OCI-LY1 (cell line): ENCODE measurements around the gene COL4A4.

Source experiments
- H2AFZ ChIP-seq: fragments of 200-600 bp; sonication (generic), shearing (Covaris generic); 2 replicates; pipeline ENCODE4 v1.6.0; 2014; ENCODE audit warnings: antibody characterized with exemption, mild to moderate bottlenecking, low read length
- H3F3A ChIP-seq: fragments of 200-600 bp; sonication (generic), shearing (Covaris generic); 2 replicates; pipeline ENCODE4 v1.6.0; 2014; ENCODE audit warnings: mild to moderate bottlenecking, antibody characterized with exemption, low read length, moderate library complexity; ENCODE audit not compliant: insufficient read depth
- H3K27ac ChIP-seq: fragments of 200-600 bp; sonication (generic); 2 replicates; pipeline ENCODE4 v1.5.1; 2014; ENCODE audit warnings: low read length, mixed run types, mild to moderate bottlenecking, low read depth; ENCODE audit not compliant: poor library complexity, severe bottlenecking
- H3K27me3 ChIP-seq: fragments of 200-600 bp; sonication (generic); 2 replicates; pipeline ENCODE4 v1.6.0; 2014; ENCODE audit warnings: antibody characterized with exemption, mild to moderate bottlenecking, low read length, moderate library complexity; ENCODE audit not compliant: insufficient read depth
- H3K36me3 ChIP-seq: fragments of 200-600 bp; sonication (generic); 2 replicates; pipeline ENCODE4 v1.6.1; 2014; ENCODE audit warnings: mild to moderate bottlenecking, antibody characterized with exemption, low read length, moderate library complexity, mixed read lengths; ENCODE audit not compliant: insufficient read depth
- H3K4me1 ChIP-seq: fragments of 200-600 bp; sonication (generic); 2 replicates; pipeline ENCODE4 v1.5.1; 2014; ENCODE audit warnings: mild to moderate bottlenecking, low read length, moderate library complexity; ENCODE audit not compliant: insufficient read depth, severe bottlenecking
- H3K4me2 ChIP-seq: fragments of 200-600 bp; sonication (generic), shearing (Covaris generic); 2 replicates; pipeline ENCODE4 v1.6.1; 2014; ENCODE audit warnings: low read length
- H3K4me3 ChIP-seq: fragments of 200-600 bp; sonication (generic); 2 replicates; pipeline ENCODE4 v1.5.1; 2014; ENCODE audit warnings: low read length, low read depth, mild to moderate bottlenecking, mixed read lengths; ENCODE audit not compliant: poor library complexity, severe bottlenecking
- H3K79me2 ChIP-seq: fragments of 200-600 bp; shearing (Covaris generic); 2 replicates; pipeline ENCODE4 v1.6.1; 2016; ENCODE audit warnings: mixed run types, low read length, mixed read lengths; ENCODE audit not compliant: insufficient read depth
- H3K9ac ChIP-seq: fragments of 200-600 bp; sonication (generic), shearing (Covaris generic); 2 replicates; pipeline ENCODE4 v1.6.1; 2014; ENCODE audit warnings: mild to moderate bottlenecking, low read length, mixed read lengths
- H3K9me2 ChIP-seq: fragments of 200-600 bp; sonication (generic), shearing (Covaris generic); 2 replicates; pipeline ENCODE4 v1.6.1; 2014; ENCODE audit warnings: low read depth, mild to moderate bottlenecking, low read length, mixed read lengths
- H3K9me3 ChIP-seq: fragments of 200-600 bp; shearing (Covaris generic); 2 replicates; pipeline ENCODE4 v1.6.1; 2014; ENCODE audit warnings: low read length, mixed read lengths
- H4K20me1 ChIP-seq: fragments of 200-600 bp; sonication (generic), shearing (Covaris generic); 2 replicates; pipeline ENCODE4 v1.6.0; 2016; ENCODE audit warnings: mild to moderate bottlenecking, low read length; ENCODE audit not compliant: insufficient read depth
- EZH2 ChIP-seq: fragments of 200-600 bp; sonication (generic), shearing (Covaris generic); IDR thresholded peaks from 2 replicates; pipeline ENCODE4 v1.8.0; 2017; ENCODE audit warnings: borderline replicate concordance, mixed run types, mild to moderate bottlenecking, antibody characterized with exemption, low read length, moderate library complexity, mixed read lengths
- TF ChIP-seq, protein P1 (sequence below): fragments of 200-600 bp; sonication (generic), shearing (Covaris generic); IDR thresholded peaks from 2 replicates; pipeline ENCODE4 v1.5.1; 2017; ENCODE audit warnings: mild to moderate bottlenecking, antibody characterized with exemption, low read length, moderate library complexity, mixed read lengths

COL4A4 gene

DNA sequence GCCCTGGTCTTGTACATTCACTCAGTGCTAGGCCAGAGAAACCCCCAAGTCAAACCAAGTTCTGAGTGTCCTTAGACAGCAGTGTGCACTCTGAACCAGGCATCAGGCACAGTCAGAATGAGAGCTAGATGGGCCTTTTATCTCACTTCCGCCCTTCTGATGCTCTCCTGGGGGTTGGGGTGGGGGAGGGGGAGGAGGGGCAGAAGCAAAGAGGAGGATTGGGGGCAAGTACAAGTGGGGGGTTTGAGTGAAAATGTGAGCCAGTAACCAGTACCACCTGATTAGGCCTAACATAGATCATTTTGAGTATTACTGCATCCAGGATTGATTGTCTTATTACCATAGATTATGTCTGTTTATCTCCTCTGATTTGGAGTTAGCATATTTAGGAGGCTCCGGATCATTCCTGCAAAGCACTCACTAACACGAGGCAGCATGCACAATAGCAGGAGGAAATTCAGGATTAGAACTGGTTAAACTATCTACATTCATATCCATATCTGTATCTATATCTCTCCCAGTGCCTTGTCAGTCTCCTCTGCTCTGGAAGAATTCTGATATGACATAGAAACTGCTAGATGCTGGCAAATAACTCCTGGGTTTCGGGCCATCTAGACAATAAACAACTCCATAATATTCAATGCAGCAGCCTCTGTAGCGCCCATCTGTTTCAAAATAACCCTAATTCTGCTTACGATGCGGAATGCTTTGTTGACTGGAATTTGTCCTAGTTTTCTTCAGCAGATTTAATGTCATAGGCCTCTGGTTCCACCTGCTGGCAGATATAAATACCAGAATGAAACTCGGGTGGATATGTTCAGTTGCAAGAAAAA, 179.0 kb downstream of the COL4A4 start:
- no peaks in the 10 kb centered on the region for H3K36me3 ChIP-seq
- H3K27me3 ChIP-seq, result no peaks in the 10 kb centered on the region
- peak overlapping the region; percentile 56 for H3K4me2 ChIP-seq
- H3K4me3 ChIP-seq, result peak overlapping the region; percentile 20
- H3F3A ChIP-seq, result no peaks in the 10 kb centered on the region
- no peaks in the 10 kb centered on the region for H3K9me2 ChIP-seq
- TF ChIP-seq, protein P1, sequence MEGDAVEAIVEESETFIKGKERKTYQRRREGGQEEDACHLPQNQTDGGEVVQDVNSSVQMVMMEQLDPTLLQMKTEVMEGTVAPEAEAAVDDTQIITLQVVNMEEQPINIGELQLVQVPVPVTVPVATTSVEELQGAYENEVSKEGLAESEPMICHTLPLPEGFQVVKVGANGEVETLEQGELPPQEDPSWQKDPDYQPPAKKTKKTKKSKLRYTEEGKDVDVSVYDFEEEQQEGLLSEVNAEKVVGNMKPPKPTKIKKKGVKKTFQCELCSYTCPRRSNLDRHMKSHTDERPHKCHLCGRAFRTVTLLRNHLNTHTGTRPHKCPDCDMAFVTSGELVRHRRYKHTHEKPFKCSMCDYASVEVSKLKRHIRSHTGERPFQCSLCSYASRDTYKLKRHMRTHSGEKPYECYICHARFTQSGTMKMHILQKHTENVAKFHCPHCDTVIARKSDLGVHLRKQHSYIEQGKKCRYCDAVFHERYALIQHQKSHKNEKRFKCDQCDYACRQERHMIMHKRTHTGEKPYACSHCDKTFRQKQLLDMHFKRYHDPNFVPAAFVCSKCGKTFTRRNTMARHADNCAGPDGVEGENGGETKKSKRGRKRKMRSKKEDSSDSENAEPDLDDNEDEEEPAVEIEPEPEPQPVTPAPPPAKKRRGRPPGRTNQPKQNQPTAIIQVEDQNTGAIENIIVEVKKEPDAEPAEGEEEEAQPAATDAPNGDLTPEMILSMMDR, result peak; percentile 81
- TF ChIP-seq EZH2, result no peak
- peaks cover 49% of the 10 kb centered on the region for H3K4me1 ChIP-seq
- H2AFZ ChIP-seq, result no peak overlapping the region
- H4K20me1 ChIP-seq, result no peaks in the 10 kb centered on the region
- peak overlapping the region; percentile 57 for H3K9ac ChIP-seq
- H3K9me3 ChIP-seq, result no peaks in the 10 kb centered on the region
- H3K79me2 ChIP-seq, result no peaks in the 10 kb centered on the region
- H3K27ac ChIP-seq, result peak overlapping the region; percentile 95

DNA sequence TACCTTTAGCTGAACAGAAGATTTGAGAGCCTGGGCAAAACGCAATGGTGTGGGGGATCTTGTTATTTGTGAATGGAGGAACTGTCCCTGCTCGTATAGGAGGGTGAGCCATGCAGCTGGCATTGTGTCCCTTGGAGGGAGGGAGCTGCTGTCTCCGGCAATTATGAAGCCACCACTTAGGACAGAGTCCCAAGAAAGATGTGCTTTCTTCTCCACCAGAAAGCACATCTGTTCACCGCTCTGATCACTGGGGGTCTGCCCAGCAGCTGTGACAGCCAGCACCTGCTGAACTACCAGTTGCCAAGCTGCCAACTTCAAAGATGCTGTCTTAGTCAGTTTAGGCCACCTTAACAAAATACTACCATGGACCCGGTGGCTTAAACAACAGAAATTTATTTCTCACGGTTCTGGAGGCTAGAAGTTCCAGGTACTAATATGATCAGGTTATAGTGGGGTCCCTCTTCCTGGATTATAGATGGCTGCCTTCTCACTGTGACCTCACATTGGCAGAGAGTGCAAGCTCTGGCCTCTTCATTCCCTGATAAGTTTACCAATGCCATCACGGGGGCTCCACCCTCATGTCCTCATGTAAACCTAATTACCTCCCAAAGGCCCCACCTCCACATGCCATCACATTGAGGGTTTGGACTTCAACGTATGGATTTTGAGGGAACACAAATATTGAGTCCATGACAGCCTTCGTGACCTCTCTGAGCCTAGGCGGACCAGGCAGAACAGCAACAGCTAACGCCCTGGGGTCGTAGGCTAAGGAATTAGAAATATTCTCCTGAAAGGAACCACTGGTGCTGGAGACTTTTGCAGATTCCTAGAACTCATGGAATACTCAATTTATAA, 179.9 kb downstream of the COL4A4 start:
- H3K27ac ChIP-seq, result peak overlapping the region; percentile 95

DNA sequence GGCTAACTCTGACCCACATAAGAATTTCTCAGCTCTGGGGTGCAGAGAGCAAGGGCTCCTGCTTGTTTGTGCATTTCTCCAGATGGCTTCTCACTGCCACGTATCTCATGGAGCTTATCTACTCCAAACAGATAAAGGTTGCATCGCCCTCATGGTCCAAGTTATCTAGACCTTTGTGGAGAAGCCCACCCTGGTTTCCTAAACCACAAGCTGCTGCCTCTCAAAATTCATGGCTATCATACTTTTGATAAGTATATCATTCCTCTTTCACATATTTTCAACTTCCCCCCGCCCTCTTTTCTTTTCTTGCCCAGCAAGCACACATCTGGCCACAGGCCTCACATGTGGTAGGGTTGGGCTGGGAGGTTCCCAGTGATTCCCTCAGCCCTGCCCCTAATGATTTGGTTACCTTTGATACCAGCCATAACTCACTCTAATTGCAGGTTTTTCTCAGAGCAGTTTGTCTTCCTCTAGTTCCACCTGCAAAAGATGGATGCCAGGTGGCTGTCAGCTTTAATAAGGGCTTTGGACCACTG, 182.1 kb downstream of the COL4A4 start:
- Histone ChIP-seq H3K36me3 (no peaks in the 10 kb centered on the region), H3K79me2 (no peaks in the 10 kb centered on the region), H3F3A (no peaks in the 10 kb centered on the region), H3K9ac (peak overlapping the region; percentile 40), H3K27me3 (no peaks in the 10 kb centered on the region), H3K4me3 (no peak overlapping the region), H3K27ac (peak overlapping the region; percentile 95), H3K4me1 (peaks cover 66% of the 10 kb centered on the region), H4K20me1 (no peaks in the 10 kb centered on the region), H3K4me2 (peak overlapping the region; percentile 35; the same call in 1 of the 2 replicates), H3K9me2 (no peaks in the 10 kb centered on the region), H2AFZ (no peak overlapping the region), H3K9me3 (no peaks in the 10 kb centered on the region)
- TF ChIP-seq, protein P1, result no peak
- no peak for TF ChIP-seq EZH2

More for the DNA sequence above, 179.9 kb downstream of the COL4A4 start:
- Histone ChIP-seq H3F3A (no peaks in the 10 kb centered on the region), H3K9me3 (no peaks in the 10 kb centered on the region), H2AFZ (no peak overlapping the region), H3K27me3 (no peaks in the 10 kb centered on the region), H3K36me3 (no peaks in the 10 kb centered on the region), H3K4me1 (peaks cover 49% of the 10 kb centered on the region), H3K4me2 (peak overlapping the region; percentile 56), H3K4me3 (peak overlapping the region; percentile 20), H3K9me2 (no peaks in the 10 kb centered on the region), H3K9ac (peak overlapping the region; percentile 57), H4K20me1 (no peaks in the 10 kb centered on the region), H3K79me2 (no peaks in the 10 kb centered on the region)
- TF ChIP-seq, protein P1, result no peak
- TF ChIP-seq EZH2, result no peak
